Erythroblast (primary cell): Measurements from ENCODE around the gene PPP2R3B.

Experiments used
- GATA1 ChIP-seq: IDR thresholded peaks from 2 replicates; pipeline ENCODE4 v1.6.1; 2011; ENCODE audit warnings: low read depth, mild to moderate bottlenecking, control low read depth, low read length, moderate library complexity
- POLR2A ChIP-seq: IDR thresholded peaks from 2 replicates; pipeline ENCODE4 v1.6.1; 2011; ENCODE audit warnings: mild to moderate bottlenecking, low read length

DNA sequence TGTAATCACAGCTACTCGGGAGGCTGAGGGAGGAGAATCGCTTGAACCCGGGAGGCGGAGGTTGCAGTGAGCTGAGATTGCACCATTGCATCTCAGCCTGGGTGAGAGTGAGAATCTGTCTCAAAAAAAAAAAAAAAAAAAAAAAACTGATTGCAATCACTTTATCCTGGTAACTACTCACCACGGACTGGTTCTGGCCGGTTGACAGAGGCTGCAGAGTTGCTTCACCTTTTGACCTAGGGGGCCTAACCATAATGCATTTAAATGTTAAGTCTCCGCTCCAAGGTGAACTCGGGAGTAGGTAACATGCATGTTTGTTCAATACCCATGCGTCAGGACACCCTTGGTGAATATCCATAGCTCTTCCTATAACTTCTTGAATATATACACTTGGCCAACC lies 1.8 kb downstream of the PPP2R3B start:
- no peak for TF ChIP-seq POLR2A
- TF ChIP-seq GATA1 = no peak
